ENCODE results near the gene GMFB.
"Not testable (repeated sequence)": the region's sequence is repeated elsewhere in the genome, so short reads cannot be mapped to it uniquely, and the experiment has no call there.

The GMFB gene

DNA sequence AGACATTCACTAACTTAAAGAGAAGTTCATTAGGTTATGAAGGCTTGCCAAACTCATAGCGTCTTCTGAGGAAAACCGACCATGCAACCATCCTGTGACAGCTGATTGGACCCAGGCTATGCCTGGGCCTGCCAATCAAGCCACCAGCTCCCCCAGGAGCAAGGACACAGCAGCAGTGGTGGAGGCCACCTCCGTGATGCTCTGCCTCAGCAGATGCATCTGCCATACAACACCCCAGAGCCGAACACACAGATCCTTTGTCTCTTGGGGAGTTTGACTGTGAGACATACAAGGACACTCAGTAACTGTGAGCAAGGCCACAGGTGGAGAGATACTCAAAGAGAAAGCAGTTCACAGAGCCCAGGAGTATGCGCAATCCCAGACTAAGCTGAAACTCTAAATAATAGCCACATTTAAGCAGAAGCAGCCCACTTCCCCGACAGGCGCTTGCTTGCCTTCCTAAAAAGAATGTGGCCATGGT, 37.6 kb downstream of the GMFB start:
- TF ChIP-seq CTCF (IDR thresholded peaks at IDR 0.05; ENCODE audit: extremely low read depth, missing control alignments): no peak
- DNase-seq (ENCODE audit: low spot score): no peak

- peak; percentile 51 for DNase-seq (ENCODE audit: low spot score)
- TF ChIP-seq CTCF (IDR thresholded peaks at IDR 0.05; ENCODE audit: extremely low read depth, missing control alignments): no peak
Measured at GRCh38 chr14:54450535-54450934, 38.2 kb downstream of the GMFB start.

- no peak for TF ChIP-seq CTCF (IDR thresholded peaks at IDR 0.05; ENCODE audit: extremely low read depth, missing control alignments)
- no peak for DNase-seq (ENCODE audit: low spot score)
Measured at GRCh38 chr14:54447231-54447692, 41.5 kb downstream of the GMFB start.

DNA sequence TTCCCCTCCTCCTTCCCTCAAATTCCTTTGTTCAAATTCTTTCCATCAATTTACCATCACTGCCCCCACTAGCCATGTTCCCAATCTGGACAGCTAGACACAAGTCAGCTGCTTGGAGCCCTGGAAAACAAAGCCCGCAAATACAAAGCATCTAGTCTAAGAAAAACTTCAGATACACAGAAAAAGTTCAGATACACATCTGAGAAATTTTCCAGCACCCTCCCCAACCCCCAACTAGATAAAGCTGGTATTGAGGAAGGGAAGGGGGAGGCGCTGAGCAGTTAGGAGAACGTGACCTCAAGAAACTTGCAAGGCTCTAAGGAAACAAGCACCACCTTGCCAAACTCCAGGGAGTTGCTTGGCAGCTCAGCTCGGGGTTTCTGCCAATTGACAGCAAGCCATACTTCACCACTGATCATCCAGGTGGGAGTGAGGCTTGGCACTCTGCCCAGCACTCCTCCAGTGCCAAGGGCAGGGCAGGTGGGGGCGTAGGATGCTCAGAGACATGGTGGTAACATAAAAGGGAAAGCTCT, 42.6 kb downstream of the GMFB start:
- no peak for TF ChIP-seq CTCF (IDR thresholded peaks at IDR 0.05; ENCODE audit: extremely low read depth, missing control alignments)
- DNase-seq (ENCODE audit: low spot score): no peak

DNA sequence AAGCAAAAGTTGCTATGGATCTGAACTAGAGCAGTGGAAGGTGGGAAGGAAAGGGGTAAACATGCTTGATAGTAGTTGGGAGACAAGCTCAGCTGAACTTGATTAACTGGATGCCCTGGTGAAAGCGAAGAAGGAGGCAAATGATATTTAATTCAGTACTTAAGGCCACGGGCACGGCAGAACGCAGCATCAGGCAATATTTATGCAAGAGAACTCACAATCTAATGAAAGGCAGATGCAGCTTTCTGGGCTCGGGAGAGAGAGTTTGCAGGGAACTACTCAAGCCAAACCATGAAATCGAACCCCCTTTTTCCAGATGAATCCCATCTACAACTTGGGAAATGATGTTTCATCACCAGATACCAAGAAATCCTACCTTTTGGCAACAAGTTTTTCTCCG, 44.1 kb downstream of the GMFB start:
- DNase-seq (ENCODE audit: low spot score): no peak
- no peak for TF ChIP-seq CTCF (IDR thresholded peaks at IDR 0.05; ENCODE audit: extremely low read depth, missing control alignments)

DNA sequence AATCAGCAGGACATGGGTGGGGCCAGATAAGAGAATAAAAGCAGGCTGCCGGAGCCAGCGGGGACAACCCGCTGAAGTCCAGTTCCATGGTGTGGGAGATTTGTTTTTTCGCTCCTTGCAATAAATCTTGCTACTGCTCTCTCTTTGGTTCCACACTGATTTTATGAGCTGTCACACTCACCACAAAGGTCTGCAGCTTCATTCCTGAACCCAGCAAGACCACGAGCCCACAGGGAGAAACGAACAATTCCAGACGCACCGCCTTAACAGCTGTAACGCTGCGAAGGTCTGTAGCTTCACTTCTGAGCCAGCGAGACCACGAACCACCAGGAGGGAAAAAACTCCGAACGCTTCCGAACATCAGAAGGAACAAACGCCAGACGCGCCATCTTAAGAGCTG, 44.8 kb downstream of the GMFB start:
- no peak for DNase-seq (ENCODE audit: low spot score)
- TF ChIP-seq CTCF (IDR thresholded peaks at IDR 0.05; ENCODE audit: extremely low read depth, missing control alignments): no peak

GRCh38 chr14:54442961-54443360, 45.8 kb downstream of the GMFB start:
- not testable (repeated sequence) for DNase-seq (ENCODE audit: low spot score)

Data from GM20000 (cell line).